Ovary (tissue), 9 donors: ENCODE data around the gene VENTX. TPM values are rescaled to one million over a fixed set of nuclear protein-coding genes. Genes with fewer than 3 reads are reported as not detected.

ENCODE experiments used
- DNase-seq, 5 donors: peaks; one replicate each; pipeline ENCODE4 v3.0.0-alpha.2; 2019 to 2020
- H3K27ac ChIP-seq, 2 donors: fragments of 200-600 bp; one replicate each; pipeline versions ENCODE4 v1.5.1 to v1.8.0; 2019 to 2022
- H3K27me3 ChIP-seq: fragments of 200-600 bp; one replicate; pipeline ENCODE4 v1.8.0; 2022
- H3K36me3 ChIP-seq: fragments of 200-600 bp; sonication (generic); one replicate; pipeline ENCODE4 v1.5.1; 2019
- H3K4me1 ChIP-seq: one replicate; pipeline ENCODE4 v1.8.1; 2013; ENCODE audit warnings: mild to moderate bottlenecking, moderate library complexity; ENCODE audit not compliant: insufficient read depth
- H3K4me3 ChIP-seq: fragments of 200-600 bp; sonication (generic); one replicate; pipeline ENCODE4 v1.5.1; 2017
- H3K9me3 ChIP-seq, 2 donors: fragments of 200-600 bp in 1 of 2; sonication (generic) in 1 of 2; one replicate each; pipeline versions ENCODE4 v1.5.1 to v1.8.1; 2013 to 2019; ENCODE audit warnings: mild to moderate bottlenecking in 1 of 2, moderate library complexity in 1 of 2
- EP300 ChIP-seq: sonication (generic); formaldehyde crosslinking; IDR thresholded peaks from one replicate; pipeline ENCODE4 v1.6.1; 2017; ENCODE audit warnings: antibody characterized with exemption
- POLR2A ChIP-seq: fragments of 450-650 bp; IDR thresholded peaks from one replicate; pipeline ENCODE4 v1.6.1; 2017; ENCODE audit warnings: antibody characterized with exemption, mild to moderate bottlenecking, moderate library complexity
- WGBS, 3 donors: extraction: QIAGEN DNeasy Blood & Tissue Kit in 1 of 3; methylation state at CpG; one replicate each; pipeline versions ENCODE4 v1.1.5 to v1.1.7; 2013 to 2017; 5-methylcytosine and 5-hydroxymethylcytosine counted together
- intact Hi-C, 4 donors: fragments of 100-400 bp; cut with DNase I; formaldehyde crosslinking; loops; one replicate each; pipeline versions ENCODE4 v1.11.0 to v1.15.1; 2022 to 2023
- polyA plus RNA-seq, 2 donors: library from polyadenylated mRNA; stranded (reverse); fragments of 200-250 nt in 1 of 2; fragments of 350-450 nt in 1 of 2; fragmentation: Illumina TruSeq in 1 of 2; extraction: RNeasy Lipid Tissue Mini Kit (QIAGEN cat#74804) in 1 of 2; gene quantifications; one replicate each; pipeline ENCODE4 v1.2.3, GENCODE V29; 2013 to 2014
- total RNA-seq, 7 donors: library from RNA; depleted of rRNA in 2 of 7; stranded (reverse); fragments of >200 nt in 2 of 7; fragmentation: NEBNext Ultra II Directional in 3 of 7; extraction: Animal tissue kit (Norgen Biotek cat#: 25700) in 3 of 7; gene quantifications; one replicate each; pipeline versions ENCODE4 v1.1.0 to v1.2.4, GENCODE V29; 2016 to 2023
- TF ChIP-seq, protein P1 (sequence below), 3 donors: fragments of 450-650 bp in 2 of 3; fragments of 200-600 bp in 1 of 3; IDR thresholded peaks; one replicate each; pipeline versions ENCODE4 v1.5.1 to v1.8.0; 2016 to 2022; ENCODE audit warnings: antibody characterized with exemption in 3 of 3, mild to moderate bottlenecking in 1 of 3
- donor health status: DM: no; HTN: no; CAD: no; lungs with moderate emphysema.
- donor health status: DM: no; HTN: no; CAD: no.
- donor health status: Bipolar disorder and iron deficiency.
- donor health status: DM: yes; HTN: yes; CAD: no.
- donor health status: DM: no; HTN: no; CAD: no.
- donor health status: DM: yes; HTN: yes; CAD: no.

Gene VENTX
- total and polyA plus RNA-seq, 9 donors: 0.23 to 2.2 (median 0.83) TPM

DNA sequence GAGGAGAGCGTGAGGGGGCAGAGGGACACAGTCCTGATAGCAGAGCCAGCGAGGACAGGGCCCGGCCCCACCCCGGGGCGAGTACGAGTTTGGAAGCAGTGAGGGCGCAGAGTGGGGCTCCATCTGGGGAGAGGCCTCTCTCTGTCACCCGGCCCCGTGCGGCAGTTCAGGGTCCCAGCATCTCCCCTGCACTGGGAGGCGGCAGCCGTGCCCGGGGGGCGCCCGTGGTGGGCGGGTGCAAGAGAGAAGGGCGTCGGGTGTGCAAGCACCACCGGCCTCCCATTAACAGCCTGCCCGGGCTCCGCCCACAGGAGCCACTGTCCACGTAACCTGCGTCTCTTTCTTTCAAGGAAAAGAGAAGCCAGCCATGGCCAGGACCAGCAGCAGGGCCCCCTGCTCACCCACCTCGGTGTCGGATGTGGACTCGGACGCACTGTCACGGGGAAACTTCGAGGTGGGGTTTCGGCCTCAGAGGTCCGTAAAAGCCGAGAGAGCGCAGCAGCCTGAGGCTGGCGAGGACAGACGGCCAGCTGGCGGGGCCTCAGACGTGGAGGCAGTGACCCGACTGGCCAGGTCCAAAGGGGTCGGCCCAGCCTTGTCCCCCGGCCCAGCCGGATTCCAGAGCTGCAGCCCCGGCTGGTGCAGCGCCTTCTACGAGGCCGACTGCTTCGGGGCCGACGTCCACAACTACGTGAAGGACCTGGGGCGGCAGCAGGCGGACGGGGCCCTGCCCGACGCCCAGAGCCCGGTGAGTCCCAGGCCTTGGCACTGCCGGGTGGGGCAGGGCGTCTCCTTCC is 36.3 kb upstream of the VENTX start:
- H3K4me1 ChIP-seq: no peaks in the 10 kb centered on the region
- H3K4me3 ChIP-seq: no peak overlapping the region
- no peak overlapping the region for H3K27ac ChIP-seq
- intact Hi-C loops: no loop called here
- TF ChIP-seq, protein P1, sequence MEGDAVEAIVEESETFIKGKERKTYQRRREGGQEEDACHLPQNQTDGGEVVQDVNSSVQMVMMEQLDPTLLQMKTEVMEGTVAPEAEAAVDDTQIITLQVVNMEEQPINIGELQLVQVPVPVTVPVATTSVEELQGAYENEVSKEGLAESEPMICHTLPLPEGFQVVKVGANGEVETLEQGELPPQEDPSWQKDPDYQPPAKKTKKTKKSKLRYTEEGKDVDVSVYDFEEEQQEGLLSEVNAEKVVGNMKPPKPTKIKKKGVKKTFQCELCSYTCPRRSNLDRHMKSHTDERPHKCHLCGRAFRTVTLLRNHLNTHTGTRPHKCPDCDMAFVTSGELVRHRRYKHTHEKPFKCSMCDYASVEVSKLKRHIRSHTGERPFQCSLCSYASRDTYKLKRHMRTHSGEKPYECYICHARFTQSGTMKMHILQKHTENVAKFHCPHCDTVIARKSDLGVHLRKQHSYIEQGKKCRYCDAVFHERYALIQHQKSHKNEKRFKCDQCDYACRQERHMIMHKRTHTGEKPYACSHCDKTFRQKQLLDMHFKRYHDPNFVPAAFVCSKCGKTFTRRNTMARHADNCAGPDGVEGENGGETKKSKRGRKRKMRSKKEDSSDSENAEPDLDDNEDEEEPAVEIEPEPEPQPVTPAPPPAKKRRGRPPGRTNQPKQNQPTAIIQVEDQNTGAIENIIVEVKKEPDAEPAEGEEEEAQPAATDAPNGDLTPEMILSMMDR (IDR thresholded peaks at IDR 0.05): no peak
- TF ChIP-seq POLR2A (no peak), EP300 (no peak)
- H3K27me3 ChIP-seq: no peaks in the 10 kb centered on the region
- no peaks in the 10 kb centered on the region for H3K36me3 ChIP-seq
- no peaks in the 10 kb centered on the region for H3K9me3 ChIP-seq
- peak in 1 of 5 donors; percentile 29 for DNase-seq
- WGBS, 3 donors: 90 to 93% (median 91%) methylated on average over 56 to 57 of the region's 57 CpGs

DNA sequence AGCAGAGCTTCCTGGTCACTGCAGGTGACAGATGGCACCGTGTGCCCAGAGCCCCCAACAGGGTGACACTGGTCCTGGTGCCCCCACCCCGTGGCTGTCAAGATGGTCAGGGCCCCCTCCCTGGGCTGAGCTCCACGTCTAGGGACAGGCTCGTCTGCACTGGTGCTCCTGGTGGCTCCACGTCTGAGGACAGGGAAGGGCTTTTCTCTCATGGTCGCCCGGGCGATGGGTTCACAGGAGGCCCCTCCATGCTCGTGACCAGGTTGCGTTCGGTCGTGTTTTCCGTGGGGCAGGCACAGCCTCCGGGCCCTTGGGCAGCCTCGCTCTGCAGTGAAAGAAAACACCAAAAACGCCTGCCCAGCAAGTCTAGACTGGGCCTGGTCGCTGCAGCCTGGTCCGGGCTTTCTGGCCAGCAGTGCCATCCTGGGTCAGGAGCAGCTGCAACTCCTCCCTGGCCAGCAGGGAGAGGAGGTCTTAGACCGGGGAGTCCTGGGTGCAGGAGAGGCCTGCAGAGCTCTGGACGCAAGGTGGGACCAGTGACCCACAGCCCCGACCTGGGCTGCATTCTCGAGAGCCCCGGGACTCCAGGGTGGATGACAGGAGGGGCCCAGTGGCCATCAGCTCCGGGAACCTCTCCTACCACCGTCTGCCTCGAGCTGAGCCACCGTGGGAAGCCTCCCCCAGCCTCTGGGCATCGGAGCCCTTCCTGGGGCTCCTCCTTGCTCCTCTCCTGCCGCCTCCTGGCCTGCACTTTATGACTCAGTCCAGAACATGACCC is 35.5 kb upstream of the VENTX start:
- TF ChIP-seq EP300 (no peak), POLR2A (no peak)
- TF ChIP-seq, protein P1 (IDR thresholded peaks at IDR 0.05): no peak
- H3K4me3 ChIP-seq: no peak overlapping the region
- WGBS, 3 donors: 76 to 87% (median 84%) methylated on average over 28 to 29 of the region's 29 CpGs
- no peak overlapping the region for H3K27ac ChIP-seq
- no peaks in the 10 kb centered on the region for H3K9me3 ChIP-seq
- intact Hi-C loops: no loop called here
- no peak for DNase-seq
- no peaks in the 10 kb centered on the region for H3K27me3 ChIP-seq
- H3K4me1 ChIP-seq: no peaks in the 10 kb centered on the region
- no peaks in the 10 kb centered on the region for H3K36me3 ChIP-seq

DNA sequence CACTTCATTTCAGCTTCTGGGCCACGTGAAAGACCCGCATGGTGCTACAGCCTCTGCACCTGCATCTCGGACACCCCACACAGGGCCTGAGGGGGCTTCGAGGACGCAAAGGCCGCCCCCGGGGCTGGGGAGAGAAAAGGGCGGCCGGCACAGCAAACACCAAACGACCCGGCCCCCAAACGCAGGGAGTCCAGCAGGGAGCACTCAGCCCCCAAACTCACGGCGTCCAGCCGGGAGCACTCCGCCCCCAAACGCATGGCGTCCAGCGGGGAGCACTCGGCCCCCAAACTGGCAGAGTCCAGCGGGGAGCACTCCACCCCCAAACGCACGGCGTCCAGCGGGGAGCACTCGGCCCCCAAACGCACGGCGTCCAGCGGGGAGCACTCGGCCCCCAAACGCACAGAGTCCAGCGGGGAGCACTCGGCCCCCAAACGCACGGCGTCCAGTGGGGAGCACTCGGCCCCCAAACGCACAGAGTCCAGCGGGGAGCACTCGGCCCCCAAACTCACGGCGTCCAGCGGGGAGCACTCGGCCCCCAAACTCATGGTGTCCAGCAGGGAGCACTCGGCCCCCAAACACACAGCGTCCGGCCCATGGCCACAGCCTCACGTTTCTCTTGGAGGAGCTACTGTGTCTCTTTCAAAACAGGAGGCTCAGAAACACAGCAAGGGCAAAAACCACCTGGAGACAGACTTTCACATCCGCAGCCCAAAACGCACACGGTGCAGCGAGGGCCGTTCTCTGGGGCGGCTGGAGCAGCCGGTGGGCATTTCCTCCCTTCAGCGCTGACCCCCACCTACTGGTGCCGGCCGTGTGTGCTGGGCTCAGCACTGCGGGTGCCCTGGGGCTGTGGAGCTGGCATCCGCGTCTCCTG is 34.6 kb upstream of the VENTX start:
- Histone ChIP-seq H3K27ac (no peak overlapping the region), H3K4me1 (no peaks in the 10 kb centered on the region), H3K36me3 (no peaks in the 10 kb centered on the region), H3K27me3 (no peaks in the 10 kb centered on the region), H3K9me3 (no peaks in the 10 kb centered on the region), H3K4me3 (no peak overlapping the region)
- peak in 1 of 5 donors; percentile 16 for DNase-seq
- TF ChIP-seq EP300: no peak
- TF ChIP-seq, protein P1 (IDR thresholded peaks at IDR 0.05): no peak
- no peak for TF ChIP-seq POLR2A
- WGBS, 3 donors: 84 to 90% (median 90%) methylated on average over 57 to 60 of the region's 62 CpGs
- intact Hi-C loops: no loop called here

DNA sequence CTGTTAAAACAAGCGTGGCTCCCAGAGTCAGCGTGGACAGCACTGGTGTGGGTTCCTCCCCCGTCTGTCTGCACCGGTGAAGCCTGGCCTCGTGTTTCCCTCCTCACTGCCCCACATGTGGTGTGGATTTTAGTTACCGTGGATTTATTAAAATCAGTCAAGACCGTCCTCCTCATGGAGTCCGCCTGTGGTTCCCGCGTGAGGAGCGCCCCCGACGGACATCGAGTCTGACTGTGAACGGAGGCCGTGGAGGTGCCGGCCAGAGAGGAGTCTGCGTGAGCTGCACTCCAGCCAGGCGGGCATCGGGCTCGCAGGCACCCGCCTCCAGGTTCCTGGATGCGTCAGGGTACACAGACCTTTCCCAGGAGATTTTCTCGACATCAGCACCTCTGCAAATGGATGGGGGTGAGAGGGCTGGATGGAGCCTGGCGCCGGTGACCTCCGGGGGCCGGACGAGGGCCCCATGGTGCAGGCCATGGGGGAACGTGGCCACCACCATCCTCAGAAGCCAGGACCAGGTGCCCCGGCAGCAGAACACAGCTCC is 33.9 kb upstream of the VENTX start:
- WGBS, 3 donors: 82 to 92% (median 87%) methylated on average over 27 to 31 of the region's 31 CpGs
- TF ChIP-seq, protein P1 (IDR thresholded peaks at IDR 0.05): no peak
- no peak for TF ChIP-seq POLR2A
- no peak for TF ChIP-seq EP300
- Histone ChIP-seq H3K4me3 (no peak overlapping the region), H3K36me3 (no peaks in the 10 kb centered on the region), H3K4me1 (no peaks in the 10 kb centered on the region), H3K27ac (no peak overlapping the region), H3K9me3 (no peaks in the 10 kb centered on the region), H3K27me3 (no peaks in the 10 kb centered on the region)
- DNase-seq: peak in 1 of 5 donors; percentile 23
- intact Hi-C loops: no loop called here
